T-cell (primary cell): ENCODE measurements around the gene LRRC36. TPM values are rescaled to one million over a fixed set of nuclear protein-coding genes. Genes with fewer than 3 reads are reported as not detected.

Experiments
- ATAC-seq, 4 experiments: fragments of 200-7000 bp in 3 of 4; fragments of 150-1000 bp in 1 of 4; cut with Tn5 transposase; replicated peaks in 1 of 4; 1 replicate in 3 of 4; 2 replicates in 1 of 4; pipeline ENCODE4 v1.10.0; 2021; ENCODE audit warnings: moderate library complexity in 3 of 4, mild to moderate bottlenecking in 2 of 4, moderate number of reproducible peaks in 1 of 4
- CTCF ChIA-PET, 2 donors: fragments of 300-600 bp; sonication (Branson Sonifier 250); formaldehyde crosslinking; loops; one replicate each; lab custom pipeline; 2022; ENCODE audit warnings: antibody characterized with exemption in 2 of 2; lab: Charles Lee
- POLR2A ChIA-PET, 2 donors: fragments of 300-600 bp; sonication (Branson Sonifier 250); formaldehyde crosslinking; loops; one replicate each; lab custom pipeline; 2022; ENCODE audit warnings: antibody characterized with exemption in 2 of 2; lab: Charles Lee
- DNase-seq, 35 experiments: peaks; one replicate each; pipeline versions ENCODE4 v3.0.0 to v3.0.0-alpha.2; 2013 to 2023
- H3K27ac ChIP-seq: one replicate; pipeline ENCODE4 v1.5.1; 2013; ENCODE audit warnings: low read length
- H3K27me3 ChIP-seq, 2 experiments: replicated peaks in 1 of 2; 1 replicate in 1 of 2; 2 replicates in 1 of 2; pipeline versions ENCODE4 v1.6.1 to v1.7.0; 2013; ENCODE audit warnings: low read length in 1 of 2, mixed read lengths in 1 of 2; ENCODE audit not compliant: control insufficient read depth in 2 of 2, insufficient read depth in 2 of 2; ENCODE audit errors: extremely low read depth in 1 of 2
- H3K36me3 ChIP-seq, 2 donors: 1 replicate in 1 of 2; 2 replicates in 1 of 2; pipeline versions ENCODE4 v1.6.1 to v1.7.0; 2013; ENCODE audit warnings: low read length in 1 of 2; ENCODE audit not compliant: control insufficient read depth in 2 of 2, insufficient read depth in 1 of 2; ENCODE audit errors: extremely low read depth in 1 of 2
- H3K4me1 ChIP-seq, 2 experiments: 1 replicate in 1 of 2; 2 replicates in 1 of 2; pipeline versions ENCODE4 v1.6.1 to v1.7.0; 2013; ENCODE audit warnings: low read length in 2 of 2, mixed read lengths in 1 of 2; ENCODE audit not compliant: insufficient read depth in 2 of 2, control insufficient read depth in 1 of 2; ENCODE audit errors: extremely low read depth in 1 of 2
- H3K4me3 ChIP-seq, 2 donors: 1 replicate in 1 of 2; 2 replicates in 1 of 2; pipeline versions ENCODE4 v1.5.1 to v1.7.0; 2013; ENCODE audit warnings: mild to moderate bottlenecking in 2 of 2, low read length in 1 of 2, moderate library complexity in 1 of 2; ENCODE audit not compliant: control insufficient read depth in 1 of 2; ENCODE audit errors: extremely low read depth in 1 of 2
- H3K9me3 ChIP-seq: 2 replicates; pipeline ENCODE4 v1.7.0; 2013
- H3K27ac Mint-ChIP-seq, 2 donors: one replicate each; pipeline ENCODE4 v1.8.0; 2020 to 2021; ENCODE audit warnings: mild to moderate bottlenecking in 2 of 2, mixed read lengths in 2 of 2
- H3K27me3 Mint-ChIP-seq, 2 donors: one replicate each; pipeline ENCODE4 v1.8.0; 2021 to 2022; ENCODE audit warnings: mixed read lengths in 2 of 2
- H3K36me3 Mint-ChIP-seq: one replicate; pipeline ENCODE4 v1.8.0; 2021; ENCODE audit warnings: mixed read lengths
- H3K4me1 Mint-ChIP-seq, 3 donors: one replicate each; pipeline ENCODE4 v1.8.0; 2020 to 2022; ENCODE audit warnings: mixed read lengths in 3 of 3, mild to moderate bottlenecking in 1 of 3
- H3K4me3 Mint-ChIP-seq, 3 donors: one replicate each; pipeline ENCODE4 v1.8.0; 2020 to 2022; ENCODE audit warnings: mild to moderate bottlenecking in 3 of 3, mixed read lengths in 3 of 3, moderate library complexity in 3 of 3
- H3K9me3 Mint-ChIP-seq, 3 donors: one replicate each; pipeline ENCODE4 v1.8.0; 2020 to 2022; ENCODE audit warnings: mixed read lengths in 3 of 3
- WGBS: methylation state at CpG from one replicate; pipeline ENCODE4 v1.1.5; 2013; ENCODE audit warnings: missing lambda C conversion rate; ENCODE audit not compliant: insufficient coverage; 5-methylcytosine and 5-hydroxymethylcytosine counted together
- total RNA-seq, 35 experiments: library from RNA in 6 of 35; stranded (reverse) in 6 of 35; fragments of 120-200 nt in 1 of 35; gene quantifications; one replicate each; pipeline versions ENCODE4 v1.2.1 to v1.2.4 and lab custom pipeline; 2013 to 2026

The LRRC36 gene
- total RNA-seq, 5 donors from 2014 or later (not counting 1 experiment from before 2014, with no cell fraction given) = not detected

- Mint-ChIP-seq H3K27me3 (peaks cover 0 to 2% of the 10 kb centered on the region in 2 donors), H3K9me3 (no peaks in the 10 kb centered on the region), H3K4me3 (no peak overlapping the region), H3K36me3 (no peaks in the 10 kb centered on the region), H3K27ac (no peak overlapping the region), H3K4me1 (no peaks in the 10 kb centered on the region)
- no peak for DNase-seq
- no peaks in the 10 kb centered on the region for H3K36me3 ChIP-seq
- ATAC-seq = no peak
- no peak overlapping the region for H3K27ac ChIP-seq
- H3K27me3 ChIP-seq = no peaks in the 10 kb centered on the region
- H3K4me3 ChIP-seq = no peak overlapping the region
- POLR2A ChIA-PET = no interaction called here
- WGBS = 77% methylated on average over 7 of the region's 8 CpGs
- no peaks in the 10 kb centered on the region for H3K4me1 ChIP-seq
- no peaks in the 10 kb centered on the region for H3K9me3 ChIP-seq
- CTCF ChIA-PET = no interaction called here
Measured at GRCh38 chr16:67384778-67385510, 58.3 kb downstream of the LRRC36 start.

- Mint-ChIP-seq H3K27ac (no peak overlapping the region), H3K4me1 (no peaks in the 10 kb centered on the region), H3K27me3 (peaks cover 0 to 7% of the 10 kb centered on the region in 2 donors), H3K36me3 (no peaks in the 10 kb centered on the region), H3K9me3 (no peaks in the 10 kb centered on the region), H3K4me3 (no peak overlapping the region)
- WGBS = 95% methylated on average over 3 of the region's 5 CpGs
- DNase-seq = no peak
- H3K36me3 ChIP-seq = no peaks in the 10 kb centered on the region
- ChIA-PET CTCF (interaction anchor here in 1 of 2 donors (0.7 kb wide), 1 partner anchor 20 kb away, joined by 3 read pairs; no protein-coding TSS in a partner anchor), POLR2A (no interaction called here)
- no peak overlapping the region for H3K4me3 ChIP-seq
- no peaks in the 10 kb centered on the region for H3K4me1 ChIP-seq
- no peak overlapping the region for H3K27ac ChIP-seq
- ATAC-seq = no peak
- no peaks in the 10 kb centered on the region for H3K9me3 ChIP-seq
- peaks cover 0 to 6% of the 10 kb centered on the region in 2 experiments for H3K27me3 ChIP-seq
Measured at GRCh38 chr16:67386861-67387455, 60.3 kb downstream of the LRRC36 start.

- no peaks in the 10 kb centered on the region for H3K4me1 Mint-ChIP-seq
- Histone ChIP-seq H3K36me3 (no peaks in the 10 kb centered on the region), H3K27ac (no peak overlapping the region), H3K9me3 (no peaks in the 10 kb centered on the region), H3K4me3 (no peak overlapping the region), H3K27me3 (peaks cover 0 to 12% of the 10 kb centered on the region in 2 experiments), H3K4me1 (no peaks in the 10 kb centered on the region)
- H3K9me3 Mint-ChIP-seq = no peaks in the 10 kb centered on the region
- no peaks in the 10 kb centered on the region for H3K36me3 Mint-ChIP-seq
- ATAC-seq (no peak), DNase-seq (no peak)
- 89% methylated on average over 5 of the region's 8 CpGs for WGBS
- no peak overlapping the region for H3K27ac Mint-ChIP-seq
- ChIA-PET CTCF (no interaction called here), POLR2A (interaction anchor here in 1 of 2 donors (0.7 kb wide), 1 partner anchor 15 kb away, joined by 3 read pairs; no protein-coding TSS in a partner anchor)
- no peak overlapping the region for H3K4me3 Mint-ChIP-seq
- peaks cover 4 to 13% of the 10 kb centered on the region in 2 donors for H3K27me3 Mint-ChIP-seq
Measured at GRCh38 chr16:67387479-67388079, 61.0 kb downstream of the LRRC36 start.

- H3K36me3 Mint-ChIP-seq = no peaks in the 10 kb centered on the region
- ChIA-PET POLR2A (interaction anchor here in 1 of 2 donors (0.6 to 0.7 kb wide), 2 partner anchors 16 to 58 kb away, joined by 3 to 4 read pairs; no protein-coding TSS in a partner anchor), CTCF (interaction anchor here in 1 of 2 donors (0.6 kb wide), 1 partner anchor 11 kb away, joined by 7 read pairs; no protein-coding TSS in a partner anchor)
- no peaks in the 10 kb centered on the region for H3K9me3 Mint-ChIP-seq
- 100% methylated on average over 2 of the region's 8 CpGs for WGBS
- no peak for DNase-seq
- peaks cover 5 to 16% of the 10 kb centered on the region in 2 donors for H3K27me3 Mint-ChIP-seq
- Histone ChIP-seq H3K9me3 (no peaks in the 10 kb centered on the region), H3K36me3 (no peaks in the 10 kb centered on the region), H3K27ac (no peak overlapping the region), H3K27me3 (peaks cover 0 to 18% of the 10 kb centered on the region in 2 experiments), H3K4me3 (no peak overlapping the region), H3K4me1 (peaks cover 0 to 5% of the 10 kb centered on the region in 2 experiments)
- H3K4me3 Mint-ChIP-seq = no peak overlapping the region
- no peak for ATAC-seq
- no peaks in the 10 kb centered on the region for H3K4me1 Mint-ChIP-seq
- no peak overlapping the region for H3K27ac Mint-ChIP-seq
Measured at GRCh38 chr16:67388191-67388590, 61.6 kb downstream of the LRRC36 start.

- H3K27ac ChIP-seq = no peak overlapping the region
- ATAC-seq (no peak), DNase-seq (no peak)
- no peak overlapping the region for H3K27ac Mint-ChIP-seq
- no peaks in the 10 kb centered on the region for H3K36me3 Mint-ChIP-seq
- H3K27me3 Mint-ChIP-seq = peaks cover 5 to 17% of the 10 kb centered on the region in 2 donors
- ChIA-PET CTCF (interaction anchor here in 1 of 2 donors (0.6 kb wide), 1 partner anchor 10 kb away, joined by 7 read pairs; no protein-coding TSS in a partner anchor), POLR2A (interaction anchor here in 1 of 2 donors (0.6 to 0.7 kb wide), 2 partner anchors 16 to 58 kb away, joined by 3 to 4 read pairs; no protein-coding TSS in a partner anchor)
- H3K9me3 Mint-ChIP-seq = no peaks in the 10 kb centered on the region
- H3K4me3 ChIP-seq = no peak overlapping the region
- no peak overlapping the region for H3K4me3 Mint-ChIP-seq
- H3K4me1 ChIP-seq = peaks cover 0 to 9% of the 10 kb centered on the region in 2 experiments
- H3K36me3 ChIP-seq = no peaks in the 10 kb centered on the region
- H3K4me1 Mint-ChIP-seq = peaks cover 0 to 1% (median under 1%) of the 10 kb centered on the region in 3 donors
- H3K9me3 ChIP-seq = no peaks in the 10 kb centered on the region
- WGBS = no CpG with 5 or more reads among the region's 2 CpGs
- H3K27me3 ChIP-seq = peaks cover 0 to 22% of the 10 kb centered on the region in 2 experiments
Measured at GRCh38 chr16:67388591-67388990, 62.0 kb downstream of the LRRC36 start.
